Neutrophil (primary cell): ENCODE measurements around the gene HNRNPAB.

Experiments
- H3K27ac ChIP-seq: fragments of 200-600 bp; sonication (generic); 2 replicates; pipeline ENCODE4 v1.5.1; 2016; ENCODE audit warnings: mild to moderate bottlenecking, moderate library complexity
- H3K27me3 ChIP-seq: fragments of 200-600 bp; sonication (generic); 2 replicates; pipeline ENCODE4 v1.6.0; 2016; ENCODE audit warnings: mild to moderate bottlenecking
- H3K36me3 ChIP-seq: fragments of 200-600 bp; sonication (generic); 2 replicates; pipeline ENCODE4 v1.5.1; 2017
- H3K4me1 ChIP-seq, 2 experiments: fragments of 200-600 bp in 1 of 2; sonication (generic) in 1 of 2; 1 replicate in 1 of 2; 2 replicates in 1 of 2; pipeline versions ENCODE4 v1.5.1 to v1.6.1; 2013 to 2016; ENCODE audit warnings: low read depth in 1 of 2, low read length in 1 of 2, mild to moderate bottlenecking in 1 of 2, moderate library complexity in 1 of 2; ENCODE audit not compliant: control insufficient read depth in 1 of 2, insufficient read depth in 1 of 2
- H3K4me3 ChIP-seq, 2 experiments: fragments of 200-600 bp in 1 of 2; sonication (generic) in 1 of 2; 1 replicate in 1 of 2; 2 replicates in 1 of 2; pipeline ENCODE4 v1.5.1; 2013 to 2016; ENCODE audit warnings: low read depth in 1 of 2, low read length in 1 of 2, mild to moderate bottlenecking in 1 of 2, moderate library complexity in 1 of 2
- H3K9me3 ChIP-seq: fragments of 200-600 bp; sonication (generic); 2 replicates; pipeline ENCODE4 v1.5.1; 2016
- CTCF ChIP-seq: fragments of 200-600 bp; sonication (generic); IDR thresholded peaks from 2 replicates; pipeline ENCODE4 v1.5.1; 2016; ENCODE audit warnings: antibody characterized with exemption

HNRNPAB gene

GRCh38 chr5:178191661-178192060 is 12.7 kb upstream of the HNRNPAB start:
- Histone ChIP-seq H3K4me1 (peaks cover 15% of the 10 kb centered on the region in 2 experiments), H3K4me3 (no peak overlapping the region), H3K27me3 (no peaks in the 10 kb centered on the region), H3K27ac (no peak overlapping the region), H3K36me3 (no peaks in the 10 kb centered on the region), H3K9me3 (no peaks in the 10 kb centered on the region)
- no peak for TF ChIP-seq CTCF

DNA sequence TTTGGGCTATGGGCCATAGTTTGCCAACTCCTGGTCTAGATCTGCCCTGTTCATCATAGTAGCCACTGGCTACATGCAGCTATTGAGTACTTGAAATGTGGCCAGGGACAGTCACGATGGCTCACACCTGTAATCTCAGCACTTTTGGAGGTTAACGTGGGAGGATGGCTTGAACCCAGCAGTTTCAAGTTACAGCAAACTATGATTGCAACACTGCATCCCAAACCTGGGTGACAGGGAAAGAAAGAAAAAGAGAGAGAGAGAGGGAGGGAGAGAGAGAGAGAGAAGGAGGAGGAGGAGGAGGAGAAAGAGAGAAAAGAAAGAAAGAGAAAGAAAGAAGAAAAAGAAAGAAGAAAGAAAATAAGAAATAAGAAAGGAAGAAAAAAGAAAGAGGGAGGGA is 12.1 kb upstream of the HNRNPAB start:
- no peaks in the 10 kb centered on the region for H3K9me3 ChIP-seq
- no peak overlapping the region for H3K27ac ChIP-seq
- H3K36me3 ChIP-seq, result no peaks in the 10 kb centered on the region
- no peaks in the 10 kb centered on the region for H3K27me3 ChIP-seq
- no peak for TF ChIP-seq CTCF
- H3K4me1 ChIP-seq, result peaks cover 15% of the 10 kb centered on the region in 2 experiments
- H3K4me3 ChIP-seq, result no peak overlapping the region

DNA sequence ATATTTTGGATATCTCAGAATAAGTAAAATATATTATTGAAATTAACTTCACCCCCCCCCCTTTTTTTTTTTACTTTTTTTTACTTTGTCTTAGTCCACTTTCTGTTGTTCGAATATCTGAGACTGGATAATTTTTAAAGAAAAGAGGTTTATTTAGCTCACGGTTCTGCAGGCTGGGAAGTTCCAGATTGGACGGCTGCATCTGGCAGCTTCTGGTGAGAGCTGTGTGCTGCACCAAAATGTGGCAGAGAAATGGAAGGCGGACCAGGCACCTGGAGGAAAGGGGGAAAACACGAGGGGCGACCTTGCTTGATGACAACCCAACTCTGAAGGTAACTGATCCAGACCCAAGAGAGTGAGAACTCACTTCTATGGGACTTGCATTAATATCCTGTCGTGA is 11.5 kb upstream of the HNRNPAB start:
- Histone ChIP-seq H3K4me3 (no peak overlapping the region), H3K9me3 (no peaks in the 10 kb centered on the region), H3K36me3 (no peaks in the 10 kb centered on the region), H3K4me1 (peaks cover 15% of the 10 kb centered on the region in 2 experiments), H3K27me3 (no peaks in the 10 kb centered on the region), H3K27ac (no peak overlapping the region)
- TF ChIP-seq CTCF, result no peak

- no peaks in the 10 kb centered on the region for H3K9me3 ChIP-seq
Measured at GRCh38 chr5:178193251-178193809, 11.0 kb upstream of the HNRNPAB start.

GRCh38 chr5:178194026-178194425 is 10.3 kb upstream of the HNRNPAB start:
- H3K27ac ChIP-seq, result no peak overlapping the region
- peaks cover 20 to 21% of the 10 kb centered on the region in 2 experiments for H3K4me1 ChIP-seq

More at GRCh38 chr5:178193251-178193809, 11.0 kb upstream of the HNRNPAB start:
- no peak overlapping the region for H3K4me3 ChIP-seq
- no peak for TF ChIP-seq CTCF
- H3K36me3 ChIP-seq, result no peaks in the 10 kb centered on the region
- H3K27me3 ChIP-seq, result no peaks in the 10 kb centered on the region
- peaks cover 15% of the 10 kb centered on the region in 2 experiments for H3K4me1 ChIP-seq
- H3K27ac ChIP-seq, result no peak overlapping the region

More at GRCh38 chr5:178194026-178194425, 10.3 kb upstream of the HNRNPAB start:
- Histone ChIP-seq H3K27me3 (no peaks in the 10 kb centered on the region), H3K36me3 (no peaks in the 10 kb centered on the region), H3K4me3 (no peak overlapping the region), H3K9me3 (no peaks in the 10 kb centered on the region)
- no peak for TF ChIP-seq CTCF
